ENCODE results near the gene MZT2B. TPM values are rescaled to one million over a fixed set of nuclear protein-coding genes. Genes with fewer than 3 reads are reported as not detected.

MZT2B gene
- total and polyA plus RNA-seq, 2 of the 13 experiments (the other 11 are each of a cell fraction or from before 2014, with no cell fraction given): 253 to 410 TPM

GRCh38 chr2:130181325-130181879 lies 660 bp upstream of the MZT2B start, which contains the start of gene SMPD4 (continued):
- TF ChIP-seq, protein P1, sequence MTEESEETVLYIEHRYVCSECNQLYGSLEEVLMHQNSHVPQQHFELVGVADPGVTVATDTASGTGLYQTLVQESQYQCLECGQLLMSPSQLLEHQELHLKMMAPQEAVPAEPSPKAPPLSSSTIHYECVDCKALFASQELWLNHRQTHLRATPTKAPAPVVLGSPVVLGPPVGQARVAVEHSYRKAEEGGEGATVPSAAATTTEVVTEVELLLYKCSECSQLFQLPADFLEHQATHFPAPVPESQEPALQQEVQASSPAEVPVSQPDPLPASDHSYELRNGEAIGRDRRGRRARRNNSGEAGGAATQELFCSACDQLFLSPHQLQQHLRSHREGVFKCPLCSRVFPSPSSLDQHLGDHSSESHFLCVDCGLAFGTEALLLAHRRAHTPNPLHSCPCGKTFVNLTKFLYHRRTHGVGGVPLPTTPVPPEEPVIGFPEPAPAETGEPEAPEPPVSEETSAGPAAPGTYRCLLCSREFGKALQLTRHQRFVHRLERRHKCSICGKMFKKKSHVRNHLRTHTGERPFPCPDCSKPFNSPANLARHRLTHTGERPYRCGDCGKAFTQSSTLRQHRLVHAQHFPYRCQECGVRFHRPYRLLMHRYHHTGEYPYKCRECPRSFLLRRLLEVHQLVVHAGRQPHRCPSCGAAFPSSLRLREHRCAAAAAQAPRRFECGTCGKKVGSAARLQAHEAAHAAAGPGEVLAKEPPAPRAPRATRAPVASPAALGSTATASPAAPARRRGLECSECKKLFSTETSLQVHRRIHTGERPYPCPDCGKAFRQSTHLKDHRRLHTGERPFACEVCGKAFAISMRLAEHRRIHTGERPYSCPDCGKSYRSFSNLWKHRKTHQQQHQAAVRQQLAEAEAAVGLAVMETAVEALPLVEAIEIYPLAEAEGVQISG (CRISPR knock-in tag; IDR thresholded peaks at IDR 0.05): peak; percentile 26; the same call in 1 of the 2 replicates
- TF ChIP-seq ZFP37 (CRISPR knock-in tag; IDR thresholded peaks at IDR 0.05; ENCODE audit: borderline replicate concordance) (0 out of 2 replicates have a peak, but pooled peaks have one; percentile 18), ZNF281 (CRISPR knock-in tag; IDR thresholded peaks at IDR 0.05; ENCODE audit: borderline replicate concordance) (no peak), ZBED4 (CRISPR knock-in tag; IDR thresholded peaks at IDR 0.05; ENCODE audit: borderline replicate concordance) (no peak), SRSF1 (optimal IDR thresholded peaks at IDR 0.05; ENCODE audit: low read depth, low read length) (peak; percentile 87), ZNF441 (CRISPR knock-in tag; IDR thresholded peaks at IDR 0.05; ENCODE audit: borderline replicate concordance) (no peak), HNRNPL (IDR thresholded peaks at IDR 0.05; ENCODE audit: low read depth, low read length) (no peak), ZNF143 (CRISPR knock-in tag; IDR thresholded peaks at IDR 0.05) (peak; percentile 62), MEIS2 (CRISPR knock-in tag; IDR thresholded peaks at IDR 0.05) (no peak; the same call in 1 of the 2 replicates), SP4 (CRISPR knock-in tag; IDR thresholded peaks at IDR 0.05) (peak; percentile 87), PTBP1 (IDR thresholded peaks at IDR 0.05; ENCODE audit: low read depth, low read length, poor library complexity, severe bottlenecking) (no peak), RFXANK (CRISPR knock-in tag; IDR thresholded peaks at IDR 0.05) (no peak), ZNF772 (CRISPR knock-in tag; IDR thresholded peaks at IDR 0.05) (peak; percentile 85), ZEB1 (IDR thresholded peaks at IDR 0.05; ENCODE audit: insufficient replicate concordance, low read depth) (peak; percentile 25), MTA3 (CRISPR knock-in tag; IDR thresholded peaks at IDR 0.05) (no peak), PHF8 (CRISPR knock-in tag; IDR thresholded peaks at IDR 0.05) (peak; percentile 86)
- TF ChIP-seq, protein P2, sequence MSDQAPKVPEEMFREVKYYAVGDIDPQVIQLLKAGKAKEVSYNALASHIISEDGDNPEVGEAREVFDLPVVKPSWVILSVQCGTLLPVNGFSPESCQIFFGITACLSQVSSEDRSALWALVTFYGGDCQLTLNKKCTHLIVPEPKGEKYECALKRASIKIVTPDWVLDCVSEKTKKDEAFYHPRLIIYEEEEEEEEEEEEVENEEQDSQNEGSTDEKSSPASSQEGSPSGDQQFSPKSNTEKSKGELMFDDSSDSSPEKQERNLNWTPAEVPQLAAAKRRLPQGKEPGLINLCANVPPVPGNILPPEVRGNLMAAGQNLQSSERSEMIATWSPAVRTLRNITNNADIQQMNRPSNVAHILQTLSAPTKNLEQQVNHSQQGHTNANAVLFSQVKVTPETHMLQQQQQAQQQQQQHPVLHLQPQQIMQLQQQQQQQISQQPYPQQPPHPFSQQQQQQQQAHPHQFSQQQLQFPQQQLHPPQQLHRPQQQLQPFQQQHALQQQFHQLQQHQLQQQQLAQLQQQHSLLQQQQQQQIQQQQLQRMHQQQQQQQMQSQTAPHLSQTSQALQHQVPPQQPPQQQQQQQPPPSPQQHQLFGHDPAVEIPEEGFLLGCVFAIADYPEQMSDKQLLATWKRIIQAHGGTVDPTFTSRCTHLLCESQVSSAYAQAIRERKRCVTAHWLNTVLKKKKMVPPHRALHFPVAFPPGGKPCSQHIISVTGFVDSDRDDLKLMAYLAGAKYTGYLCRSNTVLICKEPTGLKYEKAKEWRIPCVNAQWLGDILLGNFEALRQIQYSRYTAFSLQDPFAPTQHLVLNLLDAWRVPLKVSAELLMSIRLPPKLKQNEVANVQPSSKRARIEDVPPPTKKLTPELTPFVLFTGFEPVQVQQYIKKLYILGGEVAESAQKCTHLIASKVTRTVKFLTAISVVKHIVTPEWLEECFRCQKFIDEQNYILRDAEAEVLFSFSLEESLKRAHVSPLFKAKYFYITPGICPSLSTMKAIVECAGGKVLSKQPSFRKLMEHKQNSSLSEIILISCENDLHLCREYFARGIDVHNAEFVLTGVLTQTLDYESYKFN (CRISPR knock-in tag; conservative IDR thresholded peaks at IDR 0.05): no peak

Data from HepG2 (cell line).